ENCODE data around the gene NLRP9. TPM values are rescaled to one million over a fixed set of nuclear protein-coding genes. Genes with fewer than 3 reads are reported as not detected.
A peak's percentile ranks its signal among the peaks of the same experiment; 100 is the strongest.

Gene NLRP9
- total and polyA plus RNA-seq, 2 of the 13 experiments (the other 11 are each of a cell fraction or from before 2014, with no cell fraction given), result not detected

DNA sequence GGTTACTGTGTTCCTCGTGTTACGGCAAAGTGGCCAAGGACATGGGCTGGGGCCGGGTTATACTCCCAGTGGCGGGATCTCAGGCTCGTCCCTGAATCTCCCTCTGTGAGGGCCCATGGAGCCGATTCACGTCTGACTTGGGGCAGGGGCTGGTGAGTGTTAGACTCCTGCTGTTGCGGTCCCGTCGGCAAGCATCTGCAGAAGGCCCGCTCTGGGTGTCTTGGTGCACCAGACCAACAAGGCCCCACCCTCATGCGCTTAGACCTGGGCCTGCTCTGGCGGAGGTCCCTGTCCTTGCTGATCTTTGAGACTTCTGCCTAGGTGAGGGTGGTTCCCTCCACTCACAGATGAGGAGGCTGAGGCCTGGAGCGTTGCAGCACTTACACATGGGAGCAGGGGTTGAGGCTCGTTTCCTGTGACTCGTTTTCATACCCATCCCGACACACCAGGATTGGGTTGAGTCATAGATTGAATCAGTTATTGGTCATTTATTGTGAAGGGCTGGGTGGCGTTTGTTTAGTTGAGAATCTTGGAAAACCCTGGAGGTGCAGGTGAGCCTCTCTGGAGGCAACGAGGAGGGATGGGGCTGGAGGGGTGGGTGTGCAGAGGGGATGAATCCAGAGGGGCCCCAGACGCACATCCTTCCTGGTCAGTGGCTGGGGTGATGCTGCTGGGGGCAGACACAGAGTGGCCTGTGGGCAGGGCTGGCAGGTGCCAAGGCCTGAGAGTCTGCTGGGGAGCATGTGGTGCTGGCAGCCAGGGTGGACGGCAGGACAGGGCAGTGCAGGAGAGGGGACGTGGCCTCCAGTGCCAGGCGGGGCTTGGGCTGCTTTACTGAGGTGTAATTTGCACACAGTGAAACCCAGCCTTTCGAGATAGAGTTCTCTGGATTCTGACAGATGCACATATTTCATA, 58.6 kb downstream of the NLRP9 start:
- POLR2A ChIA-PET, result no interaction called here
- Histone ChIP-seq H3K79me2 (ENCODE audit: insufficient read depth, low read length) (peaks cover 62% of the 10 kb centered on the region), H3K4me2 (ENCODE audit: low read depth, low read length) (no peak overlapping the region), H3K4me1 (ENCODE audit: insufficient read depth, low read length) (peaks cover 73% of the 10 kb centered on the region), H2AFZ (ENCODE audit: low read length) (no peak overlapping the region), H3K36me3 (replicated peaks in 1 of 2; ENCODE audit: control insufficient read depth in 1 of 2, insufficient read depth in 2 of 2, low read length in 2 of 2) (peaks cover 21 to 47% of the 10 kb centered on the region in 2 experiments; a peak in 4 of 5 replicates), H3K9ac (ENCODE audit: insufficient read depth, low read depth, low read length) (no peak overlapping the region), H3K9me3 (ENCODE audit: low read length) (no peaks in the 10 kb centered on the region), H3K27ac (ENCODE audit: extremely low read length, insufficient read depth, low read length) (no peak overlapping the region), H4K20me1 (ENCODE audit: insufficient read depth, low read length) (no peaks in the 10 kb centered on the region; the same call in 1 of the 2 replicates), H3K4me3 (replicated peaks in 1 of 3; ENCODE audit: insufficient read depth in 1 of 3, low read depth in 2 of 3, low read length in 3 of 3) (no peak overlapping the region), H3K27me3 (ENCODE audit: control insufficient read depth in 1 of 2, insufficient read depth in 2 of 2, low read length in 2 of 2) (no peaks in the 10 kb centered on the region; a peak in 1 of 5 replicates)
- in situ Hi-C loops (cut with HindIII; ENCODE audit: extremely low pct_ligation_motif_present, low pct_unique_long_range_greater_than_20kb), result no loop called here
- 96% methylated on average over 20 of the region's 24 CpGs for WGBS (ENCODE audit: low lambda C conversion rate)
- CTCF ChIA-PET (ENCODE audit: low intra/inter-chr PET ratio, low total read pairs), result no interaction called here
- no peak for FAIRE-seq
- no peak for DNase-seq (ENCODE audit: low spot score)
- intact Hi-C loops (cut with micrococcal nuclease; ENCODE audit: unreplicated experiment), result no loop called here
- ATAC-seq, result no peak
- TF ChIP-seq AGO2 (optimal IDR thresholded peaks at IDR 0.05; ENCODE audit: low read depth, low read length) (peak; percentile 17), RFX5 (IDR thresholded peaks at IDR 0.05; ENCODE audit: low read depth, low read length) (no peak)
- TF ChIP-seq, protein P1, sequence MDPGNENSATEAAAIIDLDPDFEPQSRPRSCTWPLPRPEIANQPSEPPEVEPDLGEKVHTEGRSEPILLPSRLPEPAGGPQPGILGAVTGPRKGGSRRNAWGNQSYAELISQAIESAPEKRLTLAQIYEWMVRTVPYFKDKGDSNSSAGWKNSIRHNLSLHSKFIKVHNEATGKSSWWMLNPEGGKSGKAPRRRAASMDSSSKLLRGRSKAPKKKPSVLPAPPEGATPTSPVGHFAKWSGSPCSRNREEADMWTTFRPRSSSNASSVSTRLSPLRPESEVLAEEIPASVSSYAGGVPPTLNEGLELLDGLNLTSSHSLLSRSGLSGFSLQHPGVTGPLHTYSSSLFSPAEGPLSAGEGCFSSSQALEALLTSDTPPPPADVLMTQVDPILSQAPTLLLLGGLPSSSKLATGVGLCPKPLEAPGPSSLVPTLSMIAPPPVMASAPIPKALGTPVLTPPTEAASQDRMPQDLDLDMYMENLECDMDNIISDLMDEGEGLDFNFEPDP (CRISPR knock-in tag; conservative IDR thresholded peaks at IDR 0.05), result 0 out of 2 replicates have a peak, but pooled peaks have one; percentile 26
- BruUV-seq (replicated peaks), result no TSS peak

DNA sequence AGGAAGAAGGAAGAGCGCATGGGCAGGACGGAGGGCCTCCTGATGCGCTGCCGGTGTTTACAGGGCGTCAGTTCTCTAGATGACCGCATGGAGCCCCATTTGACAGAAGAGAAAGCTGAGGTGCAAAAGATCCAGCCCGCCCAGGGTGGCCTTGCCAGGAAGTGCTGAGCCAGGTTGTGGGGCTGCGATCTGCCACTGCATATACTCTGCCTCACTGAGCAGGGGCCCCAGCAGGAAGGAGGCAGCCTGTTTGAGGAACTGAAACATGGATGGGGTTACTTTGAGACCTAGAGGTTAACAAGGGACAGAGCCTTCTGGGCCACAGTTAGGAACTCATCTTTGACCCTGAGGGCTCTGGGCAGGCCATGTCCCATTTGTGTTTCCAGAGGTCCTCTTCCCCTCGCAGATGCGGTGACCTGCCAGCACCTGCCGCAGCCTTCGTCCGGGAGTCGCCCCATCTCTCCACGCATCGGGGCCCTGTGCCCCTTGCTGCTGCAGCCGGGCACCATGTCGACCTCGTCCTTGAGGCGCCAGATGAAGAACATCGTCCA, 60.0 kb downstream of the NLRP9 start:
- H3K4me2 ChIP-seq (ENCODE audit: low read depth, low read length), result peak overlapping the region; percentile 64; the same call in 1 of the 2 replicates
- peaks cover 60% of the 10 kb centered on the region for H3K79me2 ChIP-seq (ENCODE audit: insufficient read depth, low read length)
- H3K9me3 ChIP-seq (ENCODE audit: low read length), result no peaks in the 10 kb centered on the region
- peaks cover 24 to 52% of the 10 kb centered on the region in 2 experiments; a peak in 4 of 5 replicates for H3K36me3 ChIP-seq (replicated peaks in 1 of 2; ENCODE audit: control insufficient read depth in 1 of 2, insufficient read depth in 2 of 2, low read length in 2 of 2)
- peak overlapping the region in 1 of 3 experiments; percentile 89; a peak in 2 of 6 replicates for H3K4me3 ChIP-seq (replicated peaks in 1 of 3; ENCODE audit: insufficient read depth in 1 of 3, low read depth in 2 of 3, low read length in 3 of 3)
- no peak overlapping the region for H2AFZ ChIP-seq (ENCODE audit: low read length)
- peak overlapping the region; percentile 58 for H3K27ac ChIP-seq (ENCODE audit: extremely low read length, insufficient read depth, low read length)
- intact Hi-C loops (cut with micrococcal nuclease; ENCODE audit: unreplicated experiment), result no loop called here
- POLR2A ChIA-PET, result no interaction called here
- DNase-seq (ENCODE audit: low spot score) (no peak), ATAC-seq (no peak), FAIRE-seq (no peak)
- peaks cover 4% of the 10 kb centered on the region; the same call in 1 of the 2 replicates for H4K20me1 ChIP-seq (ENCODE audit: insufficient read depth, low read length)
- in situ Hi-C loops (cut with HindIII; ENCODE audit: extremely low pct_ligation_motif_present, low pct_unique_long_range_greater_than_20kb), result no loop called here
- BruUV-seq (replicated peaks), result no TSS peak
- peak overlapping the region; percentile 94; the same call in 1 of the 2 replicates for H3K9ac ChIP-seq (ENCODE audit: insufficient read depth, low read depth, low read length)
- H3K27me3 ChIP-seq (ENCODE audit: control insufficient read depth in 1 of 2, insufficient read depth in 2 of 2, low read length in 2 of 2), result no peaks in the 10 kb centered on the region; a peak in 1 of 5 replicates
- 94% methylated on average over 20 of the region's 21 CpGs for WGBS (ENCODE audit: low lambda C conversion rate)
- peaks cover 64% of the 10 kb centered on the region for H3K4me1 ChIP-seq (ENCODE audit: insufficient read depth, low read length)
- CTCF ChIA-PET (ENCODE audit: low intra/inter-chr PET ratio, low total read pairs), result interaction anchor here (0.6 kb wide), 1 partner anchor 274 kb away, joined by 3 read pairs; no protein-coding TSS in a partner anchor
- TF ChIP-seq, protein P2, sequence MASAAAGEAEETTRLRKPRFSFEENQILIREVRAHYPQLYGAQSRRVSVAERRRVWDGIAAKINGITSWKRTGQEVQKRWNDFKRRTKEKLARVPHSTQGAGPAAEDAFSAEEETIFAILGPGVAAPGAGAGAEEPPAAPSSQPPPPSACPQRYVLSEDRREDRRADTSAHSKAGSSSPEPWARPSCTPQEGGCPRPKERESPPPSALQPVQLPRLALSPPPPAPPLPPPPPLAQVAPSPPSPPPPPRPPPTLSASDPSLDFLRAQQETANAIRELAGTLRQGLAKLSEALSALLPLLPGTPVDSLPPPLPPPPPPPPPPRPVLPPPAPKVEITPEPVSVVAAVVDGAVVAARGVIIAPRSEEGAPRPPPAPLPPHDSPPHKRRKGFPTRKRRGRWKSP (CRISPR knock-in tag; IDR thresholded peaks at IDR 0.05), result no peak
- TF ChIP-seq EED (CRISPR knock-in tag; IDR thresholded peaks at IDR 0.05) (no peak), ZNF672 (CRISPR knock-in tag; IDR thresholded peaks at IDR 0.05) (no peak), ZNF709 (CRISPR knock-in tag; IDR thresholded peaks at IDR 0.05) (no peak), RBFOX2 (IDR thresholded peaks at IDR 0.05; ENCODE audit: low read depth, low read length) (peak; percentile 26; the same call in 1 of the 2 replicates), ZBTB1 (CRISPR knock-in tag; IDR thresholded peaks at IDR 0.05; ENCODE audit: borderline replicate concordance) (no peak)
- TF ChIP-seq, protein P3, sequence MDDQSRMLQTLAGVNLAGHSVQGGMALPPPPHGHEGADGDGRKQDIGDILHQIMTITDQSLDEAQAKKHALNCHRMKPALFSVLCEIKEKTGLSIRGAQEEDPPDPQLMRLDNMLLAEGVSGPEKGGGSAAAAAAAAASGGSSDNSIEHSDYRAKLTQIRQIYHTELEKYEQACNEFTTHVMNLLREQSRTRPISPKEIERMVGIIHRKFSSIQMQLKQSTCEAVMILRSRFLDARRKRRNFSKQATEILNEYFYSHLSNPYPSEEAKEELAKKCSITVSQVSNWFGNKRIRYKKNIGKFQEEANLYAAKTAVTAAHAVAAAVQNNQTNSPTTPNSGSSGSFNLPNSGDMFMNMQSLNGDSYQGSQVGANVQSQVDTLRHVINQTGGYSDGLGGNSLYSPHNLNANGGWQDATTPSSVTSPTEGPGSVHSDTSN (CRISPR knock-in tag; IDR thresholded peaks at IDR 0.05; ENCODE audit: borderline replicate concordance), result no peak
- TF ChIP-seq, protein P4, sequence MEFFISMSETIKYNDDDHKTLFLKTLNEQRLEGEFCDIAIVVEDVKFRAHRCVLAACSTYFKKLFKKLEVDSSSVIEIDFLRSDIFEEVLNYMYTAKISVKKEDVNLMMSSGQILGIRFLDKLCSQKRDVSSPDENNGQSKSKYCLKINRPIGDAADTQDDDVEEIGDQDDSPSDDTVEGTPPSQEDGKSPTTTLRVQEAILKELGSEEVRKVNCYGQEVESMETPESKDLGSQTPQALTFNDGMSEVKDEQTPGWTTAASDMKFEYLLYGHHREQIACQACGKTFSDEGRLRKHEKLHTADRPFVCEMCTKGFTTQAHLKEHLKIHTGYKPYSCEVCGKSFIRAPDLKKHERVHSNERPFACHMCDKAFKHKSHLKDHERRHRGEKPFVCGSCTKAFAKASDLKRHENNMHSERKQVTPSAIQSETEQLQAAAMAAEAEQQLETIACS (CRISPR knock-in tag; IDR thresholded peaks at IDR 0.05), result no peak
